ENCODE measurements around the gene KCNT1. TPM values are rescaled to one million over a fixed set of nuclear protein-coding genes. Genes with fewer than 3 reads are reported as not detected.
"Not testable (repeated sequence)": the region's sequence is repeated elsewhere in the genome, so short reads cannot be mapped to it uniquely, and the experiment has no call there.

Gene KCNT1
- total and polyA plus RNA-seq, 2 donors (not counting 3 experiments of a cell fraction or from before 2014, with no cell fraction given) = not detected

GRCh38 chr9:135671591-135672041 is 30.4 kb upstream of the KCNT1 start:
- dilution Hi-C loops (cut with MboI; ENCODE audit: extremely low pct_ligation_motif_present, low sequenced_read_pairs) = no loop called here
- BruUV-seq (replicated peaks) = no TSS peak
- no peak overlapping the region for H2AFZ ChIP-seq (ENCODE audit: low read depth, low read length)
- H3K9ac ChIP-seq (replicated peaks; ENCODE audit: extremely low read depth, insufficient read depth, low read length) = no peak overlapping the region
- intact Hi-C loops (cut with micrococcal nuclease) = no loop called here
- CTCF ChIA-PET = no interaction called here
- no peaks in the 10 kb centered on the region for H3K27me3 ChIP-seq (ENCODE audit: control insufficient read depth in 2 of 2, insufficient read depth in 2 of 2, low read length in 2 of 2)
- no peaks in the 10 kb centered on the region for H3K79me2 ChIP-seq (ENCODE audit: control insufficient read depth, insufficient read depth, low read length)
- FAIRE-seq (no peak), DNase-seq (ENCODE audit: low read depth, low spot score) (no peak)
- TF ChIP-seq MAX (IDR thresholded peaks at IDR 0.05; ENCODE audit: insufficient read depth, insufficient read length) = no peak
- TF ChIP-seq, protein P1, sequence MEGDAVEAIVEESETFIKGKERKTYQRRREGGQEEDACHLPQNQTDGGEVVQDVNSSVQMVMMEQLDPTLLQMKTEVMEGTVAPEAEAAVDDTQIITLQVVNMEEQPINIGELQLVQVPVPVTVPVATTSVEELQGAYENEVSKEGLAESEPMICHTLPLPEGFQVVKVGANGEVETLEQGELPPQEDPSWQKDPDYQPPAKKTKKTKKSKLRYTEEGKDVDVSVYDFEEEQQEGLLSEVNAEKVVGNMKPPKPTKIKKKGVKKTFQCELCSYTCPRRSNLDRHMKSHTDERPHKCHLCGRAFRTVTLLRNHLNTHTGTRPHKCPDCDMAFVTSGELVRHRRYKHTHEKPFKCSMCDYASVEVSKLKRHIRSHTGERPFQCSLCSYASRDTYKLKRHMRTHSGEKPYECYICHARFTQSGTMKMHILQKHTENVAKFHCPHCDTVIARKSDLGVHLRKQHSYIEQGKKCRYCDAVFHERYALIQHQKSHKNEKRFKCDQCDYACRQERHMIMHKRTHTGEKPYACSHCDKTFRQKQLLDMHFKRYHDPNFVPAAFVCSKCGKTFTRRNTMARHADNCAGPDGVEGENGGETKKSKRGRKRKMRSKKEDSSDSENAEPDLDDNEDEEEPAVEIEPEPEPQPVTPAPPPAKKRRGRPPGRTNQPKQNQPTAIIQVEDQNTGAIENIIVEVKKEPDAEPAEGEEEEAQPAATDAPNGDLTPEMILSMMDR (IDR thresholded peaks at IDR 0.05; ENCODE audit: extremely low read depth in 1 of 2, insufficient read depth in 1 of 2, low read depth in 1 of 2, low read length in 2 of 2) = no peak
- no peak for TF ChIP-seq FOS (IDR thresholded peaks at IDR 0.05; ENCODE audit: borderline replicate concordance, insufficient read depth, low read length)
- TF ChIP-seq MYC (IDR thresholded peaks at IDR 0.05; ENCODE audit: low read depth, low read length) = no peak
- TF ChIP-seq EZH2 (IDR thresholded peaks at IDR 0.05; ENCODE audit: borderline replicate concordance, low read depth, low read length, severe bottlenecking) = no peak
- TF ChIP-seq POLR2AphosphoS5 (IDR thresholded peaks at IDR 0.05; ENCODE audit: insufficient read depth, low read depth, low read length) = no peak
- no peak for TF ChIP-seq JUN (IDR thresholded peaks at IDR 0.05; ENCODE audit: borderline replicate concordance, insufficient read depth, insufficient read length, low read depth)
- TF ChIP-seq POLR2A (IDR thresholded peaks at IDR 0.05; ENCODE audit: low read depth, low read length) = no peak
- TF ChIP-seq GATA2 (IDR thresholded peaks at IDR 0.05; ENCODE audit: insufficient read depth, insufficient read length, low read depth, low read length) = no peak
- H3K9me3 ChIP-seq (replicated peaks; ENCODE audit: control insufficient read depth, insufficient read depth, low read length) = no peaks in the 10 kb centered on the region
- no peak overlapping the region for H3K27ac ChIP-seq (ENCODE audit: insufficient read depth, low read depth, low read length)
- POLR2A ChIA-PET = no interaction called here
- no peak overlapping the region for H3K4me3 ChIP-seq (replicated peaks in 1 of 3; ENCODE audit: insufficient read depth in 1 of 3, low read depth in 1 of 3, low read length in 3 of 3)
- no peak overlapping the region for H3K4me2 ChIP-seq (ENCODE audit: insufficient read depth, low read length)
- H3K36me3 ChIP-seq (ENCODE audit: control insufficient read depth in 2 of 2, extremely low read depth in 1 of 2, insufficient read depth in 2 of 2, low read length in 2 of 2) = no peaks in the 10 kb centered on the region
- no peaks in the 10 kb centered on the region for H3K4me1 ChIP-seq (ENCODE audit: control insufficient read depth, extremely low read depth, insufficient read depth, low read length)
- H3K9me1 ChIP-seq (replicated peaks; ENCODE audit: control insufficient read depth, extremely low read depth, insufficient read depth, low read length) = no peaks in the 10 kb centered on the region
- no peaks in the 10 kb centered on the region for H4K20me1 ChIP-seq (replicated peaks; ENCODE audit: control insufficient read depth, extremely low read depth, insufficient read depth, low read length)

DNA sequence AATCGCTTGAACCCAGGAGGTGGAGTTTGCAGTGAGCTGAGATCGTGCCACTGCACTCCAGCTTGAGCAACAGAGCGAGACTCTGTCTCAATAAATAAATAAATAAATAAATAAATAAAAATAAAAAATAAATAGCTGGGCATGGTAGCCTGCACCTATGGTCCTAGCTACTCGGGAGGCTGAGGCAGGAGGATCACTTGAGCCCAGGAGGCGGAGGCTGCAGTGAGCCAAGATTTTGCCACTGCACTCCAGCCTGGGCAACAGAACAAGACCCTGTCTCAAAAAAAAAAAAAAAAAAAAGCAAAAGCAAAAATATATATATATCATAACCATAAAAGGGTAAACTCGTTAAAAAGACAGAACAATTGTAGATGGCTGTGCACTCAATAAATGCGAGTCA is 29.2 kb upstream of the KCNT1 start:
- H4K20me1 ChIP-seq (replicated peaks; ENCODE audit: control insufficient read depth, extremely low read depth, insufficient read depth, low read length); H3K9ac ChIP-seq (replicated peaks; ENCODE audit: extremely low read depth, insufficient read depth, low read length); dilution Hi-C loops (cut with MboI; ENCODE audit: extremely low pct_ligation_motif_present, low sequenced_read_pairs); BruUV-seq (replicated peaks); H3K4me2 ChIP-seq (ENCODE audit: insufficient read depth, low read length); H3K79me2 ChIP-seq (ENCODE audit: control insufficient read depth, insufficient read depth, low read length); intact Hi-C loops (cut with micrococcal nuclease); H3K27ac ChIP-seq (ENCODE audit: insufficient read depth, low read depth, low read length); DNase-seq (ENCODE audit: low read depth, low spot score); POLR2A ChIA-PET; H3K9me1 ChIP-seq (replicated peaks; ENCODE audit: control insufficient read depth, extremely low read depth, insufficient read depth, low read length); H3K9me3 ChIP-seq (replicated peaks; ENCODE audit: control insufficient read depth, insufficient read depth, low read length); H3K4me1 ChIP-seq (ENCODE audit: control insufficient read depth, extremely low read depth, insufficient read depth, low read length); H3K4me3 ChIP-seq (replicated peaks in 1 of 3; ENCODE audit: insufficient read depth in 1 of 3, low read depth in 1 of 3, low read length in 3 of 3); H3K27me3 ChIP-seq (ENCODE audit: control insufficient read depth in 2 of 2, insufficient read depth in 2 of 2, low read length in 2 of 2); FAIRE-seq; H3K36me3 ChIP-seq (ENCODE audit: control insufficient read depth in 2 of 2, extremely low read depth in 1 of 2, insufficient read depth in 2 of 2, low read length in 2 of 2); H2AFZ ChIP-seq (ENCODE audit: low read depth, low read length): not testable (repeated sequence)
- CTCF ChIA-PET = interaction anchor here (0.9 to 1.0 kb wide), 2 partner anchors 8 to 72 kb away, joined by 3 to 4 read pairs; no protein-coding TSS in a partner anchor
